Measurements from ENCODE around the gene PPP1R14C. TPM values are rescaled to one million over a fixed set of nuclear protein-coding genes. Genes with fewer than 3 reads are reported as not detected.
"Not testable (repeated sequence)": the region's sequence is repeated elsewhere in the genome, so short reads cannot be mapped to it uniquely, and the experiment has no call there.

PPP1R14C gene
- total and polyA plus RNA-seq, 4 donors: 6.5 to 68.4 (median 24.0) TPM

DNA sequence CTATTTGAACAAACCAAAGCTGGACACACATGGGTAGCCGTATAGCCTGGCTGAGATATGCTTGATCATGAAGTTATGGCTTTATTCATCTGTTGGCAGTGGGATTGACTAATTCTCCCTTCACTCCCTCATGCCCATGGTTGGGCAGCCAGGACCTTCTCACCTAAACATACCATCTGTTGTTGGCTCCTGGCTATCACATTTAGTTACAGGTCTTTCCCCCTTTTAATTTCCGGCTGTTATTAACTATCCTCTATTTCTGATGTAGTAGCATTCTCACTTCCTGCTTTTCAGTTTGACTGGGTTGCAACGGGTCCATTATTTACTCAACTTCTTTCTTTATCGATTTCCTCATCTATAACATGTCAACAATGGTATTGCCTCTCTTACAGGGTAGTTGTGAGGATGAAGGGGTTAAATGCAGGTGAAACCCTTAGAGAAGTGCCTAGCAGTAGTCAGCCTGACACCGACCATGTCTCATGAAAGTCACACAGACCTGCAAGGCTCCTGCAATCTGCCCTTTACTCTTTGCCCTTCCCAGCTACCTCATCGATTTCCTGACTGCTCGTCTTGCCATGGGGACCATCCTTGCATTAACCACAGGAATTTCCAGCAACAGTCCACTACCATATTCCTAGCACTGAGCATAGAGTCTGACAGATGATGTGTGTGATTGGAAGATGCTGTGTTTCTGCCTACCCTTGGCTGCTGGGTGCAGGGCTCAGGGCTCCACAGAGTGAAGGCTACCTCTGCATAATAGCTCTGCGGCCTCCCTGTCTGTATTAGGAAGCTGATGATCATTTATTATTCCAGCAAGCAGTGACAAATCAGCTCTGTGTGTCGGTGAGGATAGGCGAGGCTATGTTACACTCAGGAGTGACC, 42.2 kb downstream of the PPP1R14C start:
- Histone ChIP-seq H3K27me3 (ENCODE audit: control insufficient read depth in 3 of 3, insufficient read depth in 3 of 3, low read length in 2 of 3) (no peaks in the 10 kb centered on the region), H3K36me3 (ENCODE audit: control insufficient read depth in 4 of 4, insufficient read depth in 4 of 4, low read length in 4 of 4) (no peaks in the 10 kb centered on the region), H3K27ac (ENCODE audit: low read depth in 1 of 2, low read length in 1 of 2) (peak overlapping the region in 1 of 2 donors; percentile 8), H3K4me3 (no peak overlapping the region), H3K9ac (ENCODE audit: insufficient read depth in 1 of 2, low read length in 2 of 2) (no peak overlapping the region), H3K9me3 (ENCODE audit: control insufficient read depth in 4 of 4, insufficient read depth in 3 of 4, low read length in 3 of 4) (peaks cover 0 to 2% (median 0%) of the 10 kb centered on the region in 4 donors), H3K4me1 (ENCODE audit: control insufficient read depth in 5 of 5, insufficient read depth in 5 of 5, low read length in 5 of 5) (no peaks in the 10 kb centered on the region)
- DNase-seq (no peak), ATAC-seq (ENCODE audit: insufficient read depth, low FRiP score) (no peak)
- TF ChIP-seq CTCF (IDR thresholded peaks at IDR 0.05; ENCODE audit: control extremely low read depth, extremely low read depth): no peak
- 58 to 61% methylated on average over 10 of the region's 10 CpGs for WGBS, 2 donors

DNA sequence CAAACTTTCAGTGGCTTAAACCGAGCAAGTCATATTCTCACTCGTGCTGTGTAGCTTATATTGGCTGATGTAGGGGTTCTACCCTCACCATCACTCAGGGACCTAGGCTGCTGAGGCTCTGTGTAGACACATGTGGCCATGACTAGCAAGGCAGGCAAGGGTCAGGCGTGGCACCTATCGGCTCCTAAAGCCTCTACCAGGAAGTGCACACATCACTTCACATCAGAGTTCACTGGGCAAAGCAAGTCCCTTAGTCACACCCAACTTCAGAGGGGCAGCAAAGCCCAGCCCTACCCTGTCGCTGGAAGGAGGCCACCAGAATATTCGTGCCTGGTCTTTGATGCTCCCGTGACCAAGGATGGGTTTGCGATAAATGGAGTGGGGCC, 42.9 kb downstream of the PPP1R14C start:
- Histone ChIP-seq H3K27ac (ENCODE audit: low read depth in 1 of 2, low read length in 1 of 2) (peak overlapping the region in 1 of 2 donors; percentile 9), H3K27me3 (ENCODE audit: control insufficient read depth in 3 of 3, insufficient read depth in 3 of 3, low read length in 2 of 3) (no peaks in the 10 kb centered on the region)
- 68 to 86% methylated on average over 8 of the region's 8 CpGs for WGBS, 2 donors

DNA sequence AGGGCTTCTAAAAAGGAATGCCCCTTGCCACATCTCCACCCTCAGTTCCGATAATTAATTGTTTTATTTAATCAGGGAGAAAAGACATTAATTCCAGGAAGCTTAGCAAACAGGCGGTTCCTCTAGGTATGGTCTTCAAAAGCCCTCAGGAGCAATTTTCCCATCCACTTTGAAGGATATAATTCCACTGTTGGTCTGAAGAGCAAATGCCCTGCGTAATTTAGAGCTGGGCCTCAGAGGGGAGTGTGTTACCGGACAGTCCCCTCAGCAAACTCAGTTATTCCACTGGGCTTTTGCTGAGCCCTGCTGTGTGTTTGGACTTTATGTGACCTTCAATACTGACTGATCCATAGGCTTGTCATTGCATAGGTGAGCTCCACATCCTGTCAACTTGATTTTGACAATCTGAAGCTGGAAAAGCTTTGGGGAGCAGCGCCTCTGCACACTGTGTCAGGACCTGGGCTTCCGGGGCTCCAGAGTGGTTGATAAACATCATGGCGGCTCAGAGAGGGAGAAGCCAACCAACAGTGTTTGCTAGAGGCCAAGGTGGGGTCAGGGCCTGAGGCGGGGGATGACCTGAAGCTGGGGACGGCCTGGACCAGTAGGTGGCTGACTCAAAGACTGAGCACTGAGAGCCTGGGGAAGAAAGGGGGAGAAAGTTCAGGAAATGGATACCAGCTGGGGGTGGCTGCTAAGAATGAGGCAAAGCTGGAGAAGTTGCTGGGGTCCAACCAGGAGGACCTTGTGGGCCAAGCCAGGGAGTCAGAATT, 43.5 kb downstream of the PPP1R14C start:
- DNase-seq: no peak
- 78 to 90% methylated on average over 9 of the region's 9 CpGs for WGBS, 2 donors
- H3K9ac ChIP-seq (ENCODE audit: insufficient read depth in 1 of 2, low read length in 2 of 2): no peak overlapping the region

More for the DNA sequence above, 42.9 kb downstream of the PPP1R14C start:
- Histone ChIP-seq H3K9ac (ENCODE audit: insufficient read depth in 1 of 2, low read length in 2 of 2) (no peak overlapping the region), H3K9me3 (ENCODE audit: control insufficient read depth in 4 of 4, insufficient read depth in 3 of 4, low read length in 3 of 4) (peaks cover 0 to 2% (median 0%) of the 10 kb centered on the region in 4 donors), H3K4me3 (no peak overlapping the region), H3K4me1 (ENCODE audit: control insufficient read depth in 5 of 5, insufficient read depth in 5 of 5, low read length in 5 of 5) (no peaks in the 10 kb centered on the region), H3K36me3 (ENCODE audit: control insufficient read depth in 4 of 4, insufficient read depth in 4 of 4, low read length in 4 of 4) (no peaks in the 10 kb centered on the region)
- ATAC-seq (ENCODE audit: insufficient read depth, low FRiP score): peak; percentile 63
- no peak for DNase-seq
- TF ChIP-seq CTCF (IDR thresholded peaks at IDR 0.05; ENCODE audit: control extremely low read depth, extremely low read depth): no peak

GRCh38 chr6:150187433-150187832, 44.6 kb downstream of the PPP1R14C start:
- DNase-seq: not testable (repeated sequence)
- 73 to 82% methylated on average over 2 of the region's 2 CpGs for WGBS, 2 donors

More for the DNA sequence above, 43.5 kb downstream of the PPP1R14C start:
- Histone ChIP-seq H3K4me1 (ENCODE audit: control insufficient read depth in 5 of 5, insufficient read depth in 5 of 5, low read length in 5 of 5) (no peaks in the 10 kb centered on the region), H3K9me3 (ENCODE audit: control insufficient read depth in 4 of 4, insufficient read depth in 3 of 4, low read length in 3 of 4) (peaks cover 0 to 2% (median 0%) of the 10 kb centered on the region in 4 donors), H3K27ac (ENCODE audit: low read depth in 1 of 2, low read length in 1 of 2) (peak overlapping the region in 1 of 2 donors; percentile 9), H3K4me3 (no peak overlapping the region), H3K36me3 (ENCODE audit: control insufficient read depth in 4 of 4, insufficient read depth in 4 of 4, low read length in 4 of 4) (no peaks in the 10 kb centered on the region), H3K27me3 (ENCODE audit: control insufficient read depth in 3 of 3, insufficient read depth in 3 of 3, low read length in 2 of 3) (no peaks in the 10 kb centered on the region)
- ATAC-seq (ENCODE audit: insufficient read depth, low FRiP score): no peak
- no peak for TF ChIP-seq CTCF (IDR thresholded peaks at IDR 0.05; ENCODE audit: control extremely low read depth, extremely low read depth)

More at GRCh38 chr6:150187433-150187832, 44.6 kb downstream of the PPP1R14C start:
- H3K36me3 ChIP-seq (ENCODE audit: control insufficient read depth in 4 of 4, insufficient read depth in 4 of 4, low read length in 4 of 4); ATAC-seq (ENCODE audit: insufficient read depth, low FRiP score); H3K4me3 ChIP-seq; H3K27ac ChIP-seq (ENCODE audit: low read depth in 1 of 2, low read length in 1 of 2); H3K9ac ChIP-seq (ENCODE audit: insufficient read depth in 1 of 2, low read length in 2 of 2); H3K9me3 ChIP-seq (ENCODE audit: control insufficient read depth in 4 of 4, insufficient read depth in 3 of 4, low read length in 3 of 4); H3K27me3 ChIP-seq (ENCODE audit: control insufficient read depth in 3 of 3, insufficient read depth in 3 of 3, low read length in 2 of 3); H3K4me1 ChIP-seq (ENCODE audit: control insufficient read depth in 5 of 5, insufficient read depth in 5 of 5, low read length in 5 of 5): not testable (repeated sequence)

Data from lung (tissue), 12 donors.